ENCODE data around the gene MIOX.

GRCh38 chr22:50473088-50473487, 13.6 kb upstream of the MIOX start:
- no peak for TF ChIP-seq EZH2 (IDR thresholded peaks at IDR 0.05; ENCODE audit: borderline replicate concordance, insufficient read depth, low read length, poor library complexity, severe bottlenecking)
- peak; percentile 16 for TF ChIP-seq CTCF (IDR thresholded peaks at IDR 0.05; ENCODE audit: poor library complexity, severe bottlenecking)
- TF ChIP-seq RAD21 (conservative IDR thresholded peaks at IDR 0.05), result no peak
- TF ChIP-seq SMC3 (conservative IDR thresholded peaks at IDR 0.05; ENCODE audit: poor library complexity), result no peak
- TF ChIP-seq REST (IDR thresholded peaks at IDR 0.05; ENCODE audit: borderline replicate concordance), result no peak
- TF ChIP-seq POLR2AphosphoS5 (IDR thresholded peaks at IDR 0.05), result no peak
- TF ChIP-seq EP300 (conservative IDR thresholded peaks at IDR 0.05; ENCODE audit: poor library complexity, severe bottlenecking), result no peak
- no peak for TF ChIP-seq TAF1 (IDR thresholded peaks at IDR 0.05; ENCODE audit: low read depth)
- TF ChIP-seq MXI1 (conservative IDR thresholded peaks at IDR 0.05; ENCODE audit: poor library complexity, severe bottlenecking), result no peak
